SK-N-MC (cell line): ENCODE results near the gene HOXC6.

Experiments used
- DNase-seq: peaks from one replicate; pipeline ENCODE4 v3.0.0-alpha.2; 2011; ENCODE audit warnings: low read depth, low spot score
- H3K27ac ChIP-seq: fragments of 200-600 bp; sonication (generic); 2 replicates; pipeline ENCODE4 v1.5.1; 2016; ENCODE audit warnings: mixed run types
- H3K36me3 ChIP-seq: fragments of 200-600 bp; sonication (generic); 2 replicates; pipeline ENCODE4 v1.6.1; 2017; ENCODE audit warnings: antibody characterized with exemption, low read length, mixed read lengths; ENCODE audit not compliant: insufficient read depth
- H3K4me3 ChIP-seq: fragments of 200-600 bp; sonication (generic); 2 replicates; pipeline ENCODE4 v1.5.1; 2016
- H3K9ac ChIP-seq: fragments of 200-600 bp; sonication (generic); 2 replicates; pipeline ENCODE4 v1.8.0; 2017; ENCODE audit warnings: mixed run types, mixed read lengths; ENCODE audit not compliant: insufficient read length
- H3K9me3 ChIP-seq: fragments of 200-600 bp; sonication (generic); 2 replicates; pipeline ENCODE4 v1.6.1; 2017; ENCODE audit warnings: low read depth, mild to moderate bottlenecking, antibody characterized with exemption, low read length, moderate library complexity, mixed read lengths
- EZH2 ChIP-seq: fragments of 200-600 bp; sonication (generic); IDR thresholded peaks from one replicate; pipeline ENCODE4 v1.6.1; 2017; ENCODE audit warnings: antibody characterized with exemption
- FOXP2 ChIP-seq: optimal IDR thresholded peaks from 2 replicates; pipeline ENCODE3; 2011; ENCODE audit warnings: mild to moderate bottlenecking, moderate library complexity; ENCODE audit not compliant: insufficient read depth; ENCODE audit errors: extremely low read length, control extremely low read depth
- POLR2AphosphoS5 ChIP-seq: IDR thresholded peaks from 2 replicates; pipeline ENCODE4 v1.6.1; 2012; ENCODE audit warnings: mild to moderate bottlenecking, low read depth, low read length, borderline replicate concordance

Gene HOXC6

GRCh38 chr12:53983568-53983949, 44.7 kb upstream of the HOXC6 start:
- no peaks in the 10 kb centered on the region for H3K9me3 ChIP-seq
- no peak for TF ChIP-seq EZH2
- TF ChIP-seq POLR2AphosphoS5 = no peak
- TF ChIP-seq FOXP2 = no peak
- no peak for DNase-seq
- peak overlapping the region; percentile 71 for H3K9ac ChIP-seq
- H3K4me3 ChIP-seq = peak overlapping the region; percentile 72
- peak overlapping the region; percentile 72 for H3K27ac ChIP-seq
- no peaks in the 10 kb centered on the region for H3K36me3 ChIP-seq

- Histone ChIP-seq H3K27ac (peak overlapping the region; percentile 72), H3K36me3 (no peaks in the 10 kb centered on the region), H3K9ac (peak overlapping the region; percentile 71), H3K9me3 (no peaks in the 10 kb centered on the region), H3K4me3 (peak overlapping the region; percentile 72)
- no peak for TF ChIP-seq FOXP2
- no peak for TF ChIP-seq EZH2
- TF ChIP-seq POLR2AphosphoS5 = no peak
- DNase-seq = no peak
Observed at GRCh38 chr12:53983950-53984572, 44.2 kb upstream of the HOXC6 start.

- peak within 1 kb of the TSS; percentile 79 for H3K9ac ChIP-seq
- no peak for TF ChIP-seq EZH2
- peak; percentile 83 for TF ChIP-seq FOXP2
- peak within 1 kb of the TSS; percentile 82 for H3K4me3 ChIP-seq
- DNase-seq = peak; percentile 86
- no peaks in the 10 kb centered on the region for H3K36me3 ChIP-seq
- H3K9me3 ChIP-seq = no peaks in the 10 kb centered on the region
- H3K27ac ChIP-seq = peak within 1 kb of the TSS; percentile 72
Observed at GRCh38 chr12:53984901-53985691, 43.1 kb upstream of the HOXC6 start, which contains the start of gene HOXC10. TSS of gene HOXC10 (plus strand) at chr12:53985146. CDS start at chr12:53985260, 114 bp downstream.

- H3K9ac ChIP-seq = peak overlapping the region; percentile 79
- no peak for DNase-seq
- TF ChIP-seq EZH2 = no peak
- TF ChIP-seq POLR2AphosphoS5 = no peak
- peak overlapping the region; percentile 82 for H3K4me3 ChIP-seq
- H3K9me3 ChIP-seq = no peaks in the 10 kb centered on the region
- no peak overlapping the region for H3K27ac ChIP-seq
- no peaks in the 10 kb centered on the region for H3K36me3 ChIP-seq
Observed at GRCh38 chr12:53985692-53985993, 42.6 kb upstream of the HOXC6 start.

GRCh38 chr12:53985994-53986685, 42.1 kb upstream of the HOXC6 start:
- Histone ChIP-seq H3K9ac (peak overlapping the region; percentile 79), H3K9me3 (no peaks in the 10 kb centered on the region), H3K4me3 (peak overlapping the region; percentile 82), H3K27ac (no peak overlapping the region), H3K36me3 (no peaks in the 10 kb centered on the region)
- DNase-seq = no peak
- no peak for TF ChIP-seq FOXP2
- no peak for TF ChIP-seq EZH2
- no peak for TF ChIP-seq POLR2AphosphoS5

- peak overlapping the region; percentile 82 for H3K4me3 ChIP-seq
- peak overlapping the region; percentile 79 for H3K9ac ChIP-seq
- no peak overlapping the region for H3K27ac ChIP-seq
Observed at GRCh38 chr12:53986686-53987483, 41.4 kb upstream of the HOXC6 start.

GRCh38 chr12:53987787-53988230, 40.4 kb upstream of the HOXC6 start:
- no peaks in the 10 kb centered on the region for H3K36me3 ChIP-seq
- H3K9me3 ChIP-seq = no peaks in the 10 kb centered on the region
- H3K4me3 ChIP-seq = no peak overlapping the region
- no peak for DNase-seq
- no peak overlapping the region for H3K9ac ChIP-seq
- no peak overlapping the region for H3K27ac ChIP-seq
- TF ChIP-seq POLR2AphosphoS5 (no peak), EZH2 (no peak), FOXP2 (no peak)

More at GRCh38 chr12:53986686-53987483, 41.4 kb upstream of the HOXC6 start:
- TF ChIP-seq POLR2AphosphoS5 (no peak), FOXP2 (no peak)
- Histone ChIP-seq H3K36me3 (no peaks in the 10 kb centered on the region), H3K9me3 (no peaks in the 10 kb centered on the region)
- DNase-seq = no peak

GRCh38 chr12:53988541-53989226, 39.6 kb upstream of the HOXC6 start:
- TF ChIP-seq FOXP2 = no peak
- TF ChIP-seq POLR2AphosphoS5 = peak; percentile 50; the same call in 1 of the 2 replicates
- TF ChIP-seq EZH2 = no peak
- Histone ChIP-seq H3K27ac (0 out of 2 replicates have a peak overlapping the region, but pooled peaks have one; percentile 5), H3K9ac (no peak overlapping the region), H3K4me3 (peak overlapping the region; percentile 74), H3K36me3 (no peaks in the 10 kb centered on the region), H3K9me3 (no peaks in the 10 kb centered on the region)
- no peak for DNase-seq
